ES-I3 (cell line): Measurements from ENCODE around the gene ZNF841.
A peak's percentile ranks its signal among the peaks of the same experiment; 100 is the strongest.

Experiments used
- H3K36me3 ChIP-seq: 2 replicates; pipeline ENCODE4 v1.6.1; 2013; ENCODE audit warnings: mild to moderate bottlenecking, low read length, control low read depth, moderate library complexity; ENCODE audit not compliant: insufficient read depth
- H3K4me1 ChIP-seq: 2 replicates; pipeline ENCODE4 v1.6.1; 2013; ENCODE audit warnings: mild to moderate bottlenecking, control low read depth, low read length; ENCODE audit not compliant: insufficient read depth
- H3K9ac ChIP-seq: 2 replicates; pipeline ENCODE4 v1.6.1; 2013; ENCODE audit warnings: low read depth, mild to moderate bottlenecking, low read length, moderate library complexity
- H3K9me3 ChIP-seq: 2 replicates; pipeline ENCODE4 v1.6.1; 2013; ENCODE audit warnings: mild to moderate bottlenecking, low read length, moderate library complexity; ENCODE audit not compliant: control insufficient read depth, insufficient read depth

ZNF841 gene

GRCh38 chr19:52095172-52096014 is at the start of gene ZNF841:
ZNF841 (minus strand) TSS chr19:52095765; CDS start chr19:52084801, 10,964 bp downstream.
- H3K4me1 ChIP-seq, result no peaks in the 10 kb centered on the region
- peak within 1 kb of the TSS; percentile 77 for H3K9ac ChIP-seq
- H3K9me3 ChIP-seq, result no peaks in the 10 kb centered on the region
- H3K36me3 ChIP-seq, result no peaks in the 10 kb centered on the region

DNA sequence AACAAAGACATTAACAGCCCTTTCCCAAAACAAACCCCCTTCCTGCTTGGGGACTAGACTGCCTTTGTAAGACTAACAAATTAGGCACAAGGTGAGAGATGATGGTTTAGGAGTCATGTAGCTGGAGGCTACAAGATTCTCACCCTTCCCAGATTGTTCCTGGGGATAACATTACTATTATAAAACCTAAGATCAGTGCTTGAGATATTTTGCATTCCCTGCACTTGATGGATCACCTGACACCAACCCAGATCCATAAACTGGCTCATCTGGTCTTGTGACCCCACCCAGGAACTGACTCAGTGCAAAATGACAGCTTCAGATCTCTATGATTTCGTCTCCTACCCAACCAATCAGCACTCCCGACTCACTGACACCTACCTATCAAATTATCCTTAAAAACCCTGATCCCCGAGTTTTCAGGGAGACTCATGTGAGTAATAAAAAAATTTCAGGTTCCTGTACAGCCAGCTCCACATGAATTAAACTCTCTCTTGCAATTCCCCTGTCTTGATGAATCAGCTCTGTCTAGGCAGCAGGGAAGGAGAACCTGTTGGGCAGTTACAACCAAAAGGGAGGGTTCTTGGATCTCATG is 46.5 kb upstream of the ZNF841 start:
- peaks cover 2% of the 10 kb centered on the region for H3K9me3 ChIP-seq
- peaks cover 5% of the 10 kb centered on the region; the same call in 1 of the 2 replicates for H3K4me1 ChIP-seq
- no peaks in the 10 kb centered on the region for H3K36me3 ChIP-seq

GRCh38 chr19:52141203-52141602 is 45.6 kb upstream of the ZNF841 start:
- peaks cover 5% of the 10 kb centered on the region; the same call in 1 of the 2 replicates for H3K4me1 ChIP-seq
- H3K9me3 ChIP-seq, result peaks cover 6% of the 10 kb centered on the region
- peaks cover 4% of the 10 kb centered on the region; the same call in 1 of the 2 replicates for H3K36me3 ChIP-seq
- no peak overlapping the region for H3K9ac ChIP-seq

More for the DNA sequence above, 46.5 kb upstream of the ZNF841 start:
- H3K9ac ChIP-seq, result no peak overlapping the region

DNA sequence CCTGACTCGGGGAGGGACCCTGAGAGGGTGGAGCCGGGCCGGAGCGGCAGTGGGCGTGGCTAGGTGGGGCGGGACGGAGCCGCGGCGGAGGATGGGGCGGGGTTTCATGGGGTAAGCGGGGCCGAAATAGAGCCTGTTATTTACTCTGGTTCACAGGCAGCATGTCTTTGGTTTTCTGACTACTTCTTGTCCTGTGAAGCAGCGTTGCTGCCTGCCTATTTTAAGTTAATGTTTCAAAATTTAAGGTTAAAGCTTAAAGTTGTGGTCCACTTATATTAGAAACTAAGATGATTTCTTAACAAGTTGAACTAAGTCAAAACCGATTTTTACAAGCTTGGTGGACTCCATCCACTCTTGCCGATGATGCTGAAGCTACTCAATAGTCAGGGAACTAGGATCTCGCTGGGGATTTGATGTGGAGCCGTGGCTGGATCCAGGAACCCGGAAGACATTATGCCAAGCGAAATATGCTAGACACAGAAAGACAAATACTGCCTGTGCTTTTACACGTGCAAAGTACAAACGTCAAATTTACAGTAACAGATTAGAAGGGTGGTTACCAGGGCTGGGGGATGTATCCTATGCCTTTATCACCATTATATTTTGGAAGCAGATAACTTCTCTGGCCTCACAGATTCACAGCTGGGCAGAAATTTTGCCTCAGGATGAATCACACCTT is 44.6 kb upstream of the ZNF841 start:
- Histone ChIP-seq H3K9ac (no peak overlapping the region; the same call in 1 of the 2 replicates), H3K9me3 (peaks cover 6% of the 10 kb centered on the region)

GRCh38 chr19:52139252-52140031 is 43.9 kb upstream of the ZNF841 start, which contains the start of gene ZNF616:
ZNF616 (minus strand) TSS chr19:52139938; CDS start chr19:52130512, 9,426 bp downstream.
- H3K9me3 ChIP-seq, result peaks cover 12% of the 10 kb centered on the region
- H3K36me3 ChIP-seq, result peaks cover 4% of the 10 kb centered on the region; the same call in 1 of the 2 replicates
- peak within 1 kb of the TSS; percentile 99 for H3K9ac ChIP-seq
- H3K4me1 ChIP-seq, result peaks cover 5% of the 10 kb centered on the region; the same call in 1 of the 2 replicates

More for the DNA sequence above, 44.6 kb upstream of the ZNF841 start:
- H3K36me3 ChIP-seq, result peaks cover 4% of the 10 kb centered on the region; the same call in 1 of the 2 replicates
- peaks cover 5% of the 10 kb centered on the region; the same call in 1 of the 2 replicates for H3K4me1 ChIP-seq

DNA sequence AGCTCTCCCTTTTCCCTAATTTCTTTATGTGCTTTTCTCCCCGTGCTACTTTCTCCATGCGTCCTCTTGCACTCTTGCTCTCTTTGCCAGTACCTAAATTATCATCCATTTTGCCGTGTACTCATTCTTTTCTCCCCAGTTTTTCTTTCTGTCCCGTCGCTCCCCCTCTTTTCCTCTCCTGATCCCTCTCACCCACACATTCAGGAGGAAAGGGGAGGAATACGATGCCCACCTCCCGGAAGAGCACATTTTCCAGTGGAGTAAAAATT is 43.4 kb upstream of the ZNF841 start:
- Histone ChIP-seq H3K9me3 (peaks cover 16% of the 10 kb centered on the region), H3K9ac (peak overlapping the region; percentile 99), H3K36me3 (peaks cover 4% of the 10 kb centered on the region; the same call in 1 of the 2 replicates), H3K4me1 (peaks cover 5% of the 10 kb centered on the region; the same call in 1 of the 2 replicates)

DNA sequence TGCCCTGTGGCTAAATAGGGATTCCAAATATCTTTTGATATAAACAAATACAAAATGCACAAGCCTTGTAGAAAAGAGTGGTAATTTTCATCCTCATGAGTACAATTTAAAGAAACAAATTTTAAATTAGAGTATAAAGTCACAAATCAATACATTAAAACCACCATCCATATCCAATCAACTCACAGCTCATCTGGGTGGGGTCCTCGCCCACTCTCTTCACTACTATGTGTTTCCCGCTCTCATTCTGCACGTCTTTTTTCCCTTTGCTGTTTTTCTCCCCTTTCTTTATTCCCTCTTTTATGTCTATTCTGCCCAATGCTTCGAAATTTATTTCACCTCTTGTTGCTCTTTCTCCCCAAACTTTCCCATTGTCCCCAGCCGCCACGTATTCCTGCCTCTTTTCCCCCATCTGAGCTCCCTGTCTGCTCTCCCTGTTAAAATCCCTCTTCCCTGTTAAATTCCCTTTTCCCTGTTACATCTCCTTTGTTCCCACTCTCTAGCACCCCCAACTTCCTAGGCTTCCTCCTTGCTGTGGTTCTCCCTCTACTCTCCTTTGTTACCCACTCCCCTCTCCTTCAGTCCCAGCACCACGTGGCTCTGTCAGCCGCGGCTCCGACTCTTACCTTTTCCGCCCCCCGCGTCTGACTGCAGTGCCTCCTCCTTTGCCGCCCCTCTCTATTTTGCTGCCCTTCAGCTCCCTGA is 42.9 kb upstream of the ZNF841 start:
- Histone ChIP-seq H3K9ac (peak overlapping the region; percentile 99), H3K9me3 (peaks cover 17% of the 10 kb centered on the region)

DNA sequence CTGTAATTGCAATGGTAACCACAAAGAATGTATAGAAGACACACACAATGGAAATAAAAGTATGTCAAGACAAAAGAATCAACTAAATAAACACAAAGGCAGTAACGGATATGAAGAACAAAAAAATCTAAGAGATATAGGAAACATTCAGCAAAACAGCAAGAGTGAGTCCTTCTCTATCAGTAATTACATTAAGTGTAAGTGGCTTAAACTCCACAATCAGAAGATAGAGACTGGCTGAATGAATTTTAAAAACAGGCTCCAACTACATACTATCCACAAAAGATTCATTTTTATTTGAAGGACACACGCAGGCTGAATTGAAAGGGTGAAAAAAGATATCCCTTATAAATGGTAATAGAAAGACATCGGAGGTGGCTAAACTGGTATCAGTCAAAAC is 24.7 kb upstream of the ZNF841 start:
- Histone ChIP-seq H3K9ac (no peak overlapping the region), H3K9me3 (peaks cover 45% of the 10 kb centered on the region), H3K36me3 (peaks cover 35% of the 10 kb centered on the region; the same call in 1 of the 2 replicates), H3K4me1 (no peaks in the 10 kb centered on the region)

More for the DNA sequence above, 42.9 kb upstream of the ZNF841 start:
- peaks cover 5% of the 10 kb centered on the region; the same call in 1 of the 2 replicates for H3K4me1 ChIP-seq
- H3K36me3 ChIP-seq, result peaks cover 4% of the 10 kb centered on the region; the same call in 1 of the 2 replicates

- H3K4me1 ChIP-seq, result no peaks in the 10 kb centered on the region
- peaks cover 31% of the 10 kb centered on the region; the same call in 1 of the 2 replicates for H3K36me3 ChIP-seq
- H3K9ac ChIP-seq, result no peak overlapping the region; the same call in 1 of the 2 replicates
- H3K9me3 ChIP-seq, result peaks cover 65% of the 10 kb centered on the region
Measured at GRCh38 chr19:52115526-52116053, 20.0 kb upstream of the ZNF841 start.

GRCh38 chr19:52114691-52115090 is 19.1 kb upstream of the ZNF841 start:
- Histone ChIP-seq H3K36me3 (peaks cover 31% of the 10 kb centered on the region; the same call in 1 of the 2 replicates), H3K4me1 (no peaks in the 10 kb centered on the region), H3K9me3 (peaks cover 67% of the 10 kb centered on the region), H3K9ac (no peak overlapping the region)

GRCh38 chr19:52112624-52113023 is 17.1 kb upstream of the ZNF841 start:
- H3K9ac ChIP-seq, result no peak overlapping the region
- peaks cover 48% of the 10 kb centered on the region for H3K9me3 ChIP-seq
- no peaks in the 10 kb centered on the region for H3K4me1 ChIP-seq
- peaks cover 23% of the 10 kb centered on the region; the same call in 1 of the 2 replicates for H3K36me3 ChIP-seq

DNA sequence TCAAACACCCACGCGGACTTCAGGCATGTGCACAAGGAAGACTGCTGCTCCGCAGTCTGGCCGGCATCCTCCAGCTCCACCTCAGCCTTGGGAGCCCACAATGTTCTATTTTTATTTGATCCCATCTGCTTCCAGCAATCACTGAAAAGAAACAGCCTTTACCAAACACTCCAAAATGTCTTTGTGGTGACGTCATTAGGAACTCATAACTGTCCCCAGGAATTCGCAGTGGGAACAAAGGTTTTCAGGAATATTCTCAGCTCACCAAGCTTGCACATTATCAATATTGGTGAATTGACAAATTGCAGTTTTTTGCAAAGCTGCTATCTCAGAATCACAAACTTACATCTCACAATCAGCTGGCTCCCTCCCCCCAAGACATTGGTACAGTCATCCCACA is 15.2 kb upstream of the ZNF841 start:
- Histone ChIP-seq H3K9ac (no peak overlapping the region), H3K9me3 (peaks cover 35% of the 10 kb centered on the region), H3K4me1 (no peaks in the 10 kb centered on the region)

GRCh38 chr19:52102782-52103181 is 7.2 kb upstream of the ZNF841 start:
- peaks cover 17% of the 10 kb centered on the region; the same call in 1 of the 2 replicates for H3K9me3 ChIP-seq
- H3K4me1 ChIP-seq, result no peaks in the 10 kb centered on the region
- H3K9ac ChIP-seq, result no peak overlapping the region

More for the DNA sequence above, 15.2 kb upstream of the ZNF841 start:
- peaks cover 13% of the 10 kb centered on the region; the same call in 1 of the 2 replicates for H3K36me3 ChIP-seq

More at GRCh38 chr19:52102782-52103181, 7.2 kb upstream of the ZNF841 start:
- H3K36me3 ChIP-seq, result no peaks in the 10 kb centered on the region
